HEK293 (cell line): ENCODE measurements around the gene GLOD4.

Source experiments
- CTCF ChIA-PET: fragments of 350-600 bp; formaldehyde crosslinking; extraction: SDS; loops from one replicate; lab custom pipeline; 2021; ENCODE audit warnings: antibody characterized with exemption; lab: Yijun Ruan, JAX
- POLR2A ChIA-PET: fragments of 300-600 bp; formaldehyde crosslinking; extraction: SDS; loops from one replicate; lab custom pipeline; 2020; ENCODE audit warnings: antibody characterized with exemption, inconsistent platforms; lab: Yijun Ruan, JAX
- H3K27ac ChIP-seq: fragments of 200-500 bp; sonication (Bioruptor generic); 2 replicates; pipeline ENCODE4 v1.5.1; 2014; ENCODE audit warnings: low read depth, low read length, control low read depth, inconsistent platforms; ENCODE audit errors: extremely low read depth
- H3K36me3 ChIP-seq, 2 experiments: fragments of 200-500 bp in 1 of 2; sonication (Bioruptor generic) in 1 of 2; 1 replicate in 1 of 2; 2 replicates in 1 of 2; pipeline ENCODE4 v1.5.1; 2014 to 2017; ENCODE audit warnings: inconsistent platforms in 2 of 2, low read length in 2 of 2; ENCODE audit not compliant: control insufficient read depth in 2 of 2, insufficient read depth in 1 of 2
- H3K4me1 ChIP-seq: fragments of 200-500 bp; sonication (Bioruptor generic); 2 replicates; pipeline ENCODE4 v1.5.1; 2014; ENCODE audit warnings: mild to moderate bottlenecking, low read length, inconsistent platforms; ENCODE audit not compliant: control insufficient read depth, insufficient read depth
- H3K4me3 ChIP-seq: 2 replicates; pipeline ENCODE4 v1.5.1; 2011; ENCODE audit warnings: low read depth, mild to moderate bottlenecking, control low read depth, low read length, moderate library complexity
- H3K9me3 ChIP-seq: fragments of 200-500 bp; sonication (Bioruptor generic); 2 replicates; pipeline ENCODE4 v1.5.1; 2014; ENCODE audit warnings: low read depth, low read length, inconsistent platforms; ENCODE audit not compliant: control insufficient read depth, insufficient read depth
- GLIS2 ChIP-seq: fragments of 450-650 bp; formaldehyde crosslinking; IDR thresholded peaks from 2 replicates; pipeline ENCODE4 v1.5.1; 2016; ENCODE audit warnings: missing biosample characterization, missing genetic modification characterization
- KLF1 ChIP-seq: fragments of 450-650 bp; formaldehyde crosslinking; IDR thresholded peaks from 2 replicates; pipeline ENCODE4 v1.5.1; 2016; ENCODE audit warnings: missing biosample characterization, missing genetic modification characterization
- KLF16 ChIP-seq: fragments of 450-650 bp; formaldehyde crosslinking; IDR thresholded peaks from 2 replicates; pipeline ENCODE4 v1.5.1; 2017; ENCODE audit warnings: missing biosample characterization, missing genetic modification characterization
- SALL2 ChIP-seq: fragments of 450-650 bp; formaldehyde crosslinking; IDR thresholded peaks from 2 replicates; pipeline ENCODE4 v1.5.0; 2017; ENCODE audit warnings: missing biosample characterization, mild to moderate bottlenecking, missing genetic modification characterization, borderline replicate concordance
- SCRT1 ChIP-seq: fragments of 450-650 bp; formaldehyde crosslinking; IDR thresholded peaks from 2 replicates; pipeline ENCODE4 v1.5.1; 2016; ENCODE audit warnings: missing biosample characterization, missing genetic modification characterization, borderline replicate concordance
- SCRT2 ChIP-seq: fragments of 450-650 bp; formaldehyde crosslinking; IDR thresholded peaks from 2 replicates; pipeline ENCODE4 v1.5.1; 2016; ENCODE audit warnings: missing biosample characterization, missing genetic modification characterization
- SP3 ChIP-seq: fragments of 450-650 bp; formaldehyde crosslinking; IDR thresholded peaks from 2 replicates; pipeline ENCODE4 v1.5.1; 2016; ENCODE audit warnings: missing biosample characterization, missing genetic modification characterization
- ZBTB1 ChIP-seq: fragments of 450-650 bp; formaldehyde crosslinking; IDR thresholded peaks from 2 replicates; pipeline ENCODE4 v1.5.1; 2016; ENCODE audit warnings: missing biosample characterization, missing genetic modification characterization
- ZBTB44 ChIP-seq: fragments of 450-650 bp; IDR thresholded peaks from 2 replicates; pipeline ENCODE4 v1.5.1; 2018; ENCODE audit warnings: missing biosample characterization, mild to moderate bottlenecking, missing genetic modification characterization
- ZBTB48 ChIP-seq: fragments of 450-650 bp; formaldehyde crosslinking; IDR thresholded peaks from 2 replicates; pipeline ENCODE4 v1.5.1; 2016; ENCODE audit warnings: missing biosample characterization, missing genetic modification characterization
- ZBTB6 ChIP-seq: fragments of 450-650 bp; formaldehyde crosslinking; IDR thresholded peaks from 2 replicates; pipeline ENCODE4 v1.5.1; 2017; ENCODE audit warnings: missing biosample characterization, missing genetic modification characterization
- ZNF121 ChIP-seq: fragments of 450-650 bp; formaldehyde crosslinking; IDR thresholded peaks from 2 replicates; pipeline ENCODE4 v1.5.1; 2016; ENCODE audit warnings: missing biosample characterization, missing genetic modification characterization
- ZNF266 ChIP-seq: fragments of 450-650 bp; formaldehyde crosslinking; IDR thresholded peaks from 2 replicates; pipeline ENCODE4 v1.5.1; 2016; ENCODE audit warnings: missing biosample characterization, missing genetic modification characterization, low read depth
- ZNF280C ChIP-seq: fragments of 450-650 bp; formaldehyde crosslinking; IDR thresholded peaks from 2 replicates; pipeline ENCODE4 v1.5.1; 2016; ENCODE audit warnings: missing biosample characterization, missing genetic modification characterization
- ZNF324 ChIP-seq: fragments of 450-650 bp; formaldehyde crosslinking; IDR thresholded peaks from 2 replicates; pipeline ENCODE4 v1.5.1; 2016; ENCODE audit warnings: missing biosample characterization, missing genetic modification characterization
- ZNF513 ChIP-seq: fragments of 450-650 bp; IDR thresholded peaks from 2 replicates; pipeline ENCODE4 v1.5.1; 2018; ENCODE audit warnings: missing biosample characterization, missing genetic modification characterization
- ZNF518A ChIP-seq: fragments of 450-650 bp; formaldehyde crosslinking; conservative IDR thresholded peaks from 2 replicates; pipeline ENCODE4 v1.5.1; 2016; ENCODE audit warnings: low read depth, missing biosample characterization, missing genetic modification characterization
- ZNF560 ChIP-seq: fragments of 450-650 bp; formaldehyde crosslinking; IDR thresholded peaks from 2 replicates; pipeline ENCODE4 v1.5.1; 2017; ENCODE audit warnings: missing biosample characterization, missing genetic modification characterization, borderline replicate concordance
- ZNF600 ChIP-seq: fragments of 450-650 bp; formaldehyde crosslinking; IDR thresholded peaks from 2 replicates; pipeline ENCODE4 v1.5.1; 2016; ENCODE audit warnings: missing biosample characterization, missing genetic modification characterization
- ZNF610 ChIP-seq: fragments of 450-650 bp; formaldehyde crosslinking; IDR thresholded peaks from 2 replicates; pipeline ENCODE4 v1.5.1; 2016; ENCODE audit warnings: missing biosample characterization, missing genetic modification characterization, borderline replicate concordance
- ZNF629 ChIP-seq: fragments of 450-650 bp; formaldehyde crosslinking; IDR thresholded peaks from 2 replicates; pipeline ENCODE4 v1.5.1; 2017; ENCODE audit warnings: missing biosample characterization, missing genetic modification characterization
- ZNF664 ChIP-seq: fragments of 450-650 bp; formaldehyde crosslinking; IDR thresholded peaks from 2 replicates; pipeline ENCODE4 v1.5.1; 2016; ENCODE audit warnings: missing biosample characterization, missing genetic modification characterization
- ZNF670 ChIP-seq: fragments of 450-650 bp; formaldehyde crosslinking; IDR thresholded peaks from 2 replicates; pipeline ENCODE4 v1.5.1; 2016; ENCODE audit warnings: missing biosample characterization, missing genetic modification characterization, low read depth

Gene GLOD4

GRCh38 chr17:751269-752001 is 30.6 kb downstream of the GLOD4 start (continued):
- no peak for TF ChIP-seq ZBTB6 (tag by site-specific recombination)
- TF ChIP-seq ZNF518A (tag by site-specific recombination), result no peak
- 0 out of 2 replicates have a peak, but pooled peaks have one; percentile 18 for TF ChIP-seq ZNF324
- no peak for TF ChIP-seq ZBTB1 (tag by site-specific recombination)
- no peak for TF ChIP-seq ZNF560 (tag by site-specific recombination)
- 0 out of 2 replicates have a peak, but pooled peaks have one; percentile 26 for TF ChIP-seq ZNF629 (tag by site-specific recombination)

- H3K36me3 ChIP-seq, result peaks cover 13 to 48% of the 10 kb centered on the region in 2 experiments
- H3K9me3 ChIP-seq, result no peaks in the 10 kb centered on the region
- POLR2A ChIA-PET, result interaction anchor here (0.7 to 1.3 kb wide), 5 partner anchors 10 to 32 kb away, joined by 3 to 5 read pairs (median 3); partner anchors contain the start of genes GLOD4 and MRM3
- H3K4me3 ChIP-seq, result no peak overlapping the region
- H3K4me1 ChIP-seq, result peaks cover 3% of the 10 kb centered on the region; the same call in 1 of the 2 replicates
- no peak overlapping the region for H3K27ac ChIP-seq
- CTCF ChIA-PET, result interaction anchor here (0.6 to 2.1 kb wide), 4 partner anchors 20 to 230 kb away, joined by 3 to 8 read pairs (median 4); no protein-coding TSS in a partner anchor
- TF ChIP-seq ZNF664 (tag by site-specific recombination) (peak; percentile 56; the same call in 1 of the 2 replicates), SCRT2 (tag by site-specific recombination) (peak; percentile 54), SP3 (tag by site-specific recombination) (no peak), KLF1 (tag by site-specific recombination) (peak; percentile 85), ZNF280C (tag by site-specific recombination) (no peak), SCRT1 (0 out of 2 replicates have a peak, but pooled peaks have one; percentile 28), ZNF670 (no peak), ZBTB44 (tag by site-specific recombination) (no peak), ZNF121 (tag by site-specific recombination) (no peak), ZBTB48 (tag by site-specific recombination) (no peak), ZNF610 (tag by site-specific recombination) (0 out of 2 replicates have a peak, but pooled peaks have one; percentile 16), GLIS2 (tag by site-specific recombination) (peak; percentile 37), ZNF266 (tag by site-specific recombination) (no peak), SALL2 (no peak), ZNF513 (tag by site-specific recombination) (no peak), KLF16 (tag by site-specific recombination) (no peak), ZNF600 (peak; percentile 38)
Measured at GRCh38 chr17:750431-751037, 31.5 kb downstream of the GLOD4 start.
